Lung (tissue), 12 donors: ENCODE results near the gene THEM4. TPM values are rescaled to one million over a fixed set of nuclear protein-coding genes. Genes with fewer than 3 reads are reported as not detected.
A peak's percentile ranks its signal among the peaks of the same experiment; 100 is the strongest.

Experiments used
- ATAC-seq: fragments of 200-7000 bp; cut with Tn5 transposase; one replicate; pipeline ENCODE4 v1.9.1; 2020; ENCODE audit warnings: moderate number of reproducible peaks; ENCODE audit not compliant: insufficient read depth, low FRiP score
- DNase-seq, 3 donors: peaks; one replicate each; pipeline ENCODE4 v3.0.0-alpha.2; 2013 to 2017
- H3K27ac ChIP-seq, 2 donors: one replicate each; pipeline ENCODE4 v1.5.1; 2013; ENCODE audit warnings: mild to moderate bottlenecking in 2 of 2, moderate library complexity in 2 of 2, control low read depth in 1 of 2, inconsistent platforms in 1 of 2, low read depth in 1 of 2, low read length in 1 of 2
- H3K27me3 ChIP-seq, 3 donors: one replicate each; pipeline ENCODE4 v1.5.1; 2013; ENCODE audit warnings: low read length in 2 of 3; ENCODE audit not compliant: control insufficient read depth in 3 of 3, insufficient read depth in 3 of 3
- H3K36me3 ChIP-seq, 4 donors: one replicate each; pipeline ENCODE4 v1.5.1; 2013; ENCODE audit warnings: low read length in 4 of 4, mild to moderate bottlenecking in 1 of 4, moderate library complexity in 1 of 4; ENCODE audit not compliant: control insufficient read depth in 4 of 4, insufficient read depth in 4 of 4
- H3K4me1 ChIP-seq, 5 donors: one replicate each; pipeline ENCODE4 v1.5.1; 2013; ENCODE audit warnings: low read length in 5 of 5, mild to moderate bottlenecking in 2 of 5, moderate library complexity in 1 of 5; ENCODE audit not compliant: control insufficient read depth in 5 of 5, insufficient read depth in 5 of 5
- H3K4me3 ChIP-seq: one replicate; pipeline ENCODE4 v1.5.1; 2013; ENCODE audit warnings: mild to moderate bottlenecking, control low read depth, moderate library complexity
- H3K9ac ChIP-seq, 2 donors: one replicate each; pipeline ENCODE4 v1.5.1; 2013; ENCODE audit warnings: low read length in 2 of 2, control low read depth in 1 of 2; ENCODE audit not compliant: insufficient read depth in 1 of 2
- H3K9me3 ChIP-seq, 4 donors: one replicate each; pipeline ENCODE4 v1.5.1; 2013; ENCODE audit warnings: low read length in 3 of 4, mild to moderate bottlenecking in 1 of 4, moderate library complexity in 1 of 4; ENCODE audit not compliant: control insufficient read depth in 4 of 4, insufficient read depth in 3 of 4
- CTCF ChIP-seq: IDR thresholded peaks from 2 replicates; pipeline ENCODE4 v1.5.1; 2012; ENCODE audit warnings: mild to moderate bottlenecking; ENCODE audit errors: control extremely low read depth, extremely low read depth
- WGBS, 2 donors: extraction: QIAGEN DNeasy Blood & Tissue Kit; methylation state at CpG; one replicate each; pipeline ENCODE4 v1.1.7; 2013; 5-methylcytosine and 5-hydroxymethylcytosine counted together
- polyA plus RNA-seq, 2 donors: library from polyadenylated mRNA; stranded (reverse); fragments of 200-250 nt; gene quantifications; one replicate each; pipeline ENCODE4 v1.2.1, GENCODE V29; 2013
- total RNA-seq, 2 donors: library from RNA; depleted of rRNA in 1 of 2; stranded (reverse); fragments of >200 nt in 1 of 2; gene quantifications; one replicate each; pipeline ENCODE4 v1.2.1, GENCODE V29; 2014 to 2021
- donor health status: control.
- donor health status: control.
- donor health status: Bipolar disorder and iron deficiency.
- donor health status: healthy.
- donor health status: DM: yes; HTN: yes; CAD: no.

The THEM4 gene
- total and polyA plus RNA-seq, 4 donors = 10.3 to 15.7 (median 13.6) TPM

- peaks cover 0 to 2% (median under 1%) of the 10 kb centered on the region in 4 donors for H3K36me3 ChIP-seq
- no peak overlapping the region for H3K4me3 ChIP-seq
- 58 to 65% methylated on average over 7 of the region's 7 CpGs for WGBS, 2 donors
- no peaks in the 10 kb centered on the region for H3K9me3 ChIP-seq
- TF ChIP-seq CTCF = no peak
- peak in 1 of 3 donors; percentile 30 for DNase-seq
- ATAC-seq = no peak
- no peak overlapping the region for H3K9ac ChIP-seq
- peaks cover 0 to 12% (median 5%) of the 10 kb centered on the region in 5 donors for H3K4me1 ChIP-seq
- H3K27me3 ChIP-seq = no peaks in the 10 kb centered on the region
- H3K27ac ChIP-seq = no peak overlapping the region
Observed at GRCh38 chr1:151867765-151868411, 41.4 kb downstream of the THEM4 start.

GRCh38 chr1:151867321-151867720 lies 42.0 kb downstream of the THEM4 start:
- Histone ChIP-seq H3K36me3 (no peaks in the 10 kb centered on the region), H3K9ac (no peak overlapping the region), H3K27ac (no peak overlapping the region), H3K9me3 (no peaks in the 10 kb centered on the region), H3K4me3 (no peak overlapping the region), H3K27me3 (no peaks in the 10 kb centered on the region), H3K4me1 (peaks cover 0 to 12% (median 5%) of the 10 kb centered on the region in 5 donors)
- DNase-seq = no peak
- ATAC-seq = no peak
- TF ChIP-seq CTCF = no peak
- WGBS, 2 donors = 49 to 65% methylated on average over 2 of the region's 2 CpGs

- TF ChIP-seq CTCF = no peak
- H3K4me3 ChIP-seq = no peak overlapping the region
- H3K4me1 ChIP-seq = peaks cover 0 to 12% (median 0%) of the 10 kb centered on the region in 5 donors
- H3K36me3 ChIP-seq = no peaks in the 10 kb centered on the region
- H3K9ac ChIP-seq = no peak overlapping the region
- no peaks in the 10 kb centered on the region for H3K9me3 ChIP-seq
- peaks cover 0 to 4% (median 0%) of the 10 kb centered on the region in 3 donors for H3K27me3 ChIP-seq
- ATAC-seq (no peak), DNase-seq (no peak)
- no peak overlapping the region for H3K27ac ChIP-seq
- 44 to 45% methylated on average over 2 of the region's 2 CpGs for WGBS, 2 donors
Observed at GRCh38 chr1:151864411-151864810, 44.9 kb downstream of the THEM4 start.

- H3K27me3 ChIP-seq = peaks cover 0 to 4% (median 0%) of the 10 kb centered on the region in 3 donors
- ATAC-seq = no peak
- H3K9me3 ChIP-seq = no peaks in the 10 kb centered on the region
- H3K4me1 ChIP-seq = peaks cover 0 to 9% (median 0%) of the 10 kb centered on the region in 5 donors
- H3K9ac ChIP-seq = no peak overlapping the region
- no peak for TF ChIP-seq CTCF
- H3K4me3 ChIP-seq = no peak overlapping the region
- no peaks in the 10 kb centered on the region for H3K36me3 ChIP-seq
- no peak for DNase-seq
- H3K27ac ChIP-seq = no peak overlapping the region
Observed at GRCh38 chr1:151862604-151863003, 46.7 kb downstream of the THEM4 start.
